ENCODE results near the gene TEX2.

DNA sequence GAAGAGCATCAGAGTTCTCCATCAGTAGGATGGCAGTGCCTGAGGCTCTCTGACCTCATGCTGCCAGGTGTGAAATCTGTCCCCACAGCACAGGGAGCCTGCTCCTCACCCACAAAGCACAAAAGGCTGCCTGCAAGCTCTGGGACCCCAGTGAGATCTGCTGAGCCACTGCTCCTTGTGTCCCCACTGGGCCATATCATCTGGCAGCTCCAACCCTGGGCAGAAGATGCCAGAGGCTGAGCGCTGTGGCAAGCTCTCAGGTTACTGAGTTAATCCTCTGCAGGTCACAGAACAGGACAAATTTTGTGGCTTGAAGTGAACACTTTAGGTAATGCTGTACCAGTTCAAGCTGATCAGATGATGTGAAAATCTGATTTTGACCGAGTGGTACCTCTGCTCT, 106.4 kb downstream of the TEX2 start:
- TF ChIP-seq POLR2A (IDR thresholded peaks at IDR 0.05) (no peak), EP300 (IDR thresholded peaks at IDR 0.05) (no peak), CTCF (IDR thresholded peaks at IDR 0.05) (no peak)
